ENCODE results near the gene CHEK1. TPM values are rescaled to one million over a fixed set of nuclear protein-coding genes. Genes with fewer than 3 reads are reported as not detected.

Gene CHEK1
- total and polyA plus RNA-seq, 2 of the 8 experiments (the other 6 are each of a cell fraction or from before 2014, with no cell fraction given): 37.7 to 133 TPM

GRCh38 chr11:125688632-125689031 lies 63.7 kb downstream of the CHEK1 start (continued):
- no peak for TF ChIP-seq KDM1A (IDR thresholded peaks at IDR 0.05; ENCODE audit: borderline replicate concordance, low read length)
- TF ChIP-seq CBX5 (IDR thresholded peaks at IDR 0.05; ENCODE audit: low read depth, low read length): no peak
- TF ChIP-seq ATF2 (IDR thresholded peaks at IDR 0.05; ENCODE audit: low read length): no peak
- TF ChIP-seq POU5F1 (IDR thresholded peaks at IDR 0.05; ENCODE audit: low read depth, low read length): no peak
